GM23338 (cell line): ENCODE results near the gene PRSS33. TPM values are rescaled to one million over a fixed set of nuclear protein-coding genes. Genes with fewer than 3 reads are reported as not detected.

Experiments used
- ATAC-seq: fragments of 200-7000 bp; cut with Tn5 transposase; 3 replicates; pipeline ENCODE4 v1.9.1; 2020
- DNase-seq: peaks from one replicate; pipeline ENCODE4 v3.0.0-alpha.2; 2015; ENCODE audit warnings: low spot score
- H2AFZ ChIP-seq: fragments of 200-600 bp; sonication (generic); 2 replicates; pipeline ENCODE4 v1.8.0; 2016; ENCODE audit warnings: antibody characterized with exemption, mild to moderate bottlenecking, moderate library complexity
- H3F3A ChIP-seq: fragments of 200-600 bp; sonication (generic); replicated peaks from 2 replicates; pipeline ENCODE4 v1.8.0; 2017; ENCODE audit warnings: antibody characterized with exemption, mixed run types, low read depth
- H3K27ac ChIP-seq: fragments of 200-600 bp; sonication (generic); 2 replicates; pipeline ENCODE4 v1.6.1; 2016; ENCODE audit warnings: low read depth
- H3K27me3 ChIP-seq: fragments of 200-600 bp; sonication (generic); 2 replicates; pipeline ENCODE4 v1.8.0; 2016; ENCODE audit warnings: mild to moderate bottlenecking, mixed run types, moderate library complexity; ENCODE audit not compliant: insufficient read depth
- H3K36me3 ChIP-seq: fragments of 200-600 bp; sonication (generic); 2 replicates; pipeline ENCODE4 v1.8.0; 2016; ENCODE audit warnings: mild to moderate bottlenecking; ENCODE audit not compliant: insufficient read depth
- H3K4me1 ChIP-seq: fragments of 200-600 bp; sonication (generic); 2 replicates; pipeline ENCODE4 v1.8.0; 2016; ENCODE audit warnings: mild to moderate bottlenecking, moderate library complexity; ENCODE audit not compliant: insufficient read depth
- H3K4me2 ChIP-seq: fragments of 200-600 bp; sonication (generic); 2 replicates; pipeline ENCODE4 v1.7.1; 2017; ENCODE audit warnings: mixed run types
- H3K4me3 ChIP-seq: fragments of 200-600 bp; sonication (generic); 2 replicates; pipeline ENCODE4 v1.6.1; 2016; ENCODE audit warnings: mixed run types
- H3K79me2 ChIP-seq: fragments of 200-600 bp; sonication (generic); replicated peaks from 2 replicates; pipeline ENCODE4 v1.8.0; 2017; ENCODE audit warnings: mild to moderate bottlenecking; ENCODE audit not compliant: insufficient read depth
- H3K9me2 ChIP-seq: fragments of 200-600 bp; sonication (generic); 2 replicates; pipeline ENCODE4 v1.8.0; 2017; ENCODE audit not compliant: insufficient read depth
- H4K20me1 ChIP-seq: fragments of 200-600 bp; sonication (generic); replicated peaks from 2 replicates; pipeline ENCODE4 v1.8.0; 2017; ENCODE audit warnings: mild to moderate bottlenecking; ENCODE audit not compliant: insufficient read depth
- H3K27ac Mint-ChIP-seq: 2 replicates; pipeline ENCODE4 v1.8.0; 2020; ENCODE audit warnings: inconsistent platforms, mild to moderate bottlenecking, moderate library complexity, mixed read lengths
- H3K27me3 Mint-ChIP-seq: 3 replicates; pipeline ENCODE4 v1.8.0; 2022; ENCODE audit warnings: low read depth, mild to moderate bottlenecking, moderate library complexity, mixed read lengths, inconsistent platforms; ENCODE audit not compliant: insufficient read depth, poor library complexity
- H3K36me3 Mint-ChIP-seq: 3 replicates; pipeline ENCODE4 v1.8.0; 2021; ENCODE audit warnings: low read depth, mild to moderate bottlenecking, inconsistent platforms, moderate library complexity, mixed read lengths
- H3K4me1 Mint-ChIP-seq: 3 replicates; pipeline ENCODE4 v1.8.0; 2020; ENCODE audit warnings: mild to moderate bottlenecking, inconsistent platforms, mixed read lengths
- H3K4me3 Mint-ChIP-seq: 3 replicates; pipeline ENCODE4 v1.8.0; 2021; ENCODE audit warnings: moderate library complexity, mild to moderate bottlenecking, inconsistent platforms, mixed read lengths
- H3K9me3 Mint-ChIP-seq: 3 replicates; pipeline ENCODE4 v1.8.0; 2020; ENCODE audit warnings: moderate library complexity, mild to moderate bottlenecking, inconsistent platforms, mixed read lengths
- CREB1 ChIP-seq: fragments of 250-450 bp; sonication (Bioruptor Pico); IDR thresholded peaks from 2 replicates; pipeline ENCODE4 v1.5.0; 2020; ENCODE audit warnings: low read depth, mild to moderate bottlenecking, moderate library complexity
- ETS1 ChIP-seq: IDR thresholded peaks from 2 replicates; pipeline ENCODE4 v1.6.1; 2016; ENCODE audit warnings: antibody characterized with exemption
- EZH2 ChIP-seq: fragments of 200-600 bp; sonication (generic); IDR thresholded peaks from one replicate; pipeline ENCODE4 v1.8.0; 2017; ENCODE audit warnings: antibody characterized with exemption, mild to moderate bottlenecking, low read depth; ENCODE audit not compliant: unreplicated experiment
- EZH2phosphoT487 ChIP-seq: fragments of 200-600 bp; sonication (generic); IDR thresholded peaks from one replicate; pipeline ENCODE4 v1.8.1; 2018; ENCODE audit warnings: antibody characterized with exemption; ENCODE audit not compliant: unreplicated experiment
- NANOG ChIP-seq: IDR thresholded peaks from 2 replicates; pipeline ENCODE4 v1.6.1; 2016; ENCODE audit warnings: antibody characterized with exemption, borderline replicate concordance
- POLR2AphosphoS5 ChIP-seq: IDR thresholded peaks from 2 replicates; pipeline ENCODE4 v1.6.1; 2016; ENCODE audit warnings: antibody characterized with exemption, low read depth
- REST ChIP-seq: IDR thresholded peaks from one replicate; pipeline ENCODE4 v1.6.1; 2018; ENCODE audit warnings: antibody characterized with exemption; ENCODE audit not compliant: unreplicated experiment
- ZNF114 ChIP-seq: fragments of 250-450 bp; sonication (Bioruptor Pico); IDR thresholded peaks from 2 replicates; pipeline ENCODE4 v1.5.0; 2020; ENCODE audit warnings: mild to moderate bottlenecking, moderate library complexity
- ZNF331 ChIP-seq: fragments of 250-450 bp; sonication (Bioruptor Pico); IDR thresholded peaks from 2 replicates; pipeline ENCODE4 v1.5.0; 2020; ENCODE audit warnings: low read depth, mild to moderate bottlenecking, moderate library complexity
- ZNF462 ChIP-seq: fragments of 250-450 bp; sonication (Bioruptor Pico); IDR thresholded peaks from 2 replicates; pipeline ENCODE4 v1.5.0; 2020; ENCODE audit warnings: mild to moderate bottlenecking, moderate library complexity
- polyA plus RNA-seq: library from polyadenylated mRNA; unstranded; fragments of >200 nt; fragmentation: Nextera tagmentation; extraction: Ambion mirVana; gene quantifications from 2 replicates; pipeline ENCODE4 v1.2.1, GENCODE V29; 2016
- total RNA-seq: library from RNA; depleted of rRNA; stranded (reverse); fragments of >200 nt; shearing (Covaris generic); gene quantifications from 2 replicates; pipeline ENCODE4 v1.2.3, GENCODE V29; 2014
- TF ChIP-seq, protein P1 (sequence below), 2 experiments: fragments of 200-600 bp in 1 of 2; sonication (generic) in 1 of 2; conservative IDR thresholded peaks; 2 replicates each; pipeline versions ENCODE4 v1.5.1 to v1.6.1; 2016 to 2017; ENCODE audit warnings: antibody characterized with exemption in 2 of 2, low read depth in 2 of 2, mild to moderate bottlenecking in 2 of 2, moderate library complexity in 1 of 2

PRSS33 gene
- total and polyA plus RNA-seq, 2 experiments from 2014 or later = 0.24 to 1.4 TPM

- TF ChIP-seq, protein P1, sequence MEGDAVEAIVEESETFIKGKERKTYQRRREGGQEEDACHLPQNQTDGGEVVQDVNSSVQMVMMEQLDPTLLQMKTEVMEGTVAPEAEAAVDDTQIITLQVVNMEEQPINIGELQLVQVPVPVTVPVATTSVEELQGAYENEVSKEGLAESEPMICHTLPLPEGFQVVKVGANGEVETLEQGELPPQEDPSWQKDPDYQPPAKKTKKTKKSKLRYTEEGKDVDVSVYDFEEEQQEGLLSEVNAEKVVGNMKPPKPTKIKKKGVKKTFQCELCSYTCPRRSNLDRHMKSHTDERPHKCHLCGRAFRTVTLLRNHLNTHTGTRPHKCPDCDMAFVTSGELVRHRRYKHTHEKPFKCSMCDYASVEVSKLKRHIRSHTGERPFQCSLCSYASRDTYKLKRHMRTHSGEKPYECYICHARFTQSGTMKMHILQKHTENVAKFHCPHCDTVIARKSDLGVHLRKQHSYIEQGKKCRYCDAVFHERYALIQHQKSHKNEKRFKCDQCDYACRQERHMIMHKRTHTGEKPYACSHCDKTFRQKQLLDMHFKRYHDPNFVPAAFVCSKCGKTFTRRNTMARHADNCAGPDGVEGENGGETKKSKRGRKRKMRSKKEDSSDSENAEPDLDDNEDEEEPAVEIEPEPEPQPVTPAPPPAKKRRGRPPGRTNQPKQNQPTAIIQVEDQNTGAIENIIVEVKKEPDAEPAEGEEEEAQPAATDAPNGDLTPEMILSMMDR (conservative IDR thresholded peaks at IDR 0.05; ENCODE audit: low read depth in 2 of 2) = no peak
- TF ChIP-seq ZNF114 (CRISPR knock-in tag) (no peak), EZH2 (no peak), ZNF462 (CRISPR knock-in tag) (no peak), EZH2phosphoT487 (no peak), NANOG (no peak), POLR2AphosphoS5 (no peak), CREB1 (no peak), REST (no peak), ETS1 (no peak), ZNF331 (CRISPR knock-in tag) (no peak)
- H3K36me3 Mint-ChIP-seq = peaks cover 25% of the 10 kb centered on the region
- ATAC-seq (no peak), DNase-seq (no peak)
- Histone ChIP-seq H3K4me1 (peaks cover 18% of the 10 kb centered on the region), H4K20me1 (peaks cover 7% of the 10 kb centered on the region), H3K9me2 (no peaks in the 10 kb centered on the region), H3K4me3 (no peak overlapping the region), H3K27ac (no peak overlapping the region), H3K27me3 (no peaks in the 10 kb centered on the region), H3K36me3 (no peaks in the 10 kb centered on the region), H3K4me2 (no peak overlapping the region), H3F3A (peaks cover 28% of the 10 kb centered on the region), H2AFZ (no peak overlapping the region), H3K79me2 (peaks cover 32% of the 10 kb centered on the region)
- no peak overlapping the region for H3K4me3 Mint-ChIP-seq
- no peaks in the 10 kb centered on the region; the same call in 2 of the 3 replicates for H3K9me3 Mint-ChIP-seq
- no peak overlapping the region; the same call in 1 of the 2 replicates for H3K27ac Mint-ChIP-seq
- H3K4me1 Mint-ChIP-seq = peaks cover 14% of the 10 kb centered on the region
- peaks cover 11% of the 10 kb centered on the region for H3K27me3 Mint-ChIP-seq
Measured at GRCh38 chr16:2749476-2749875, 37.9 kb downstream of the PRSS33 start.
